ENCODE measurements around the gene ADGRF1. TPM values are rescaled to one million over a fixed set of nuclear protein-coding genes. Genes with fewer than 3 reads are reported as not detected.

The ADGRF1 gene
- total RNA-seq, 1 donor from 2014 or later, result not detected

GRCh38 chr6:46954837-46955451 is 87.2 kb downstream of the ADGRF1 start:
- Mint-ChIP-seq H3K27me3 (ENCODE audit: unreplicated experiment) (peaks cover 12% of the 10 kb centered on the region), H3K27ac (ENCODE audit: unreplicated experiment) (no peak overlapping the region), H3K9me3 (ENCODE audit: unreplicated experiment) (no peaks in the 10 kb centered on the region), H3K4me3 (ENCODE audit: unreplicated experiment) (no peak overlapping the region), H3K36me3 (ENCODE audit: unreplicated experiment) (no peaks in the 10 kb centered on the region), H3K4me1 (ENCODE audit: unreplicated experiment) (no peaks in the 10 kb centered on the region)
- TF ChIP-seq CTCF (IDR thresholded peaks at IDR 0.05), result no peak
- no peak for DNase-seq (ENCODE audit: extremely low spot score, unreplicated experiment)

- Mint-ChIP-seq H3K4me1 (ENCODE audit: unreplicated experiment) (no peaks in the 10 kb centered on the region), H3K9me3 (ENCODE audit: unreplicated experiment) (no peaks in the 10 kb centered on the region), H3K36me3 (ENCODE audit: unreplicated experiment) (no peaks in the 10 kb centered on the region), H3K27ac (ENCODE audit: unreplicated experiment) (no peak overlapping the region), H3K4me3 (ENCODE audit: unreplicated experiment) (no peak overlapping the region), H3K27me3 (ENCODE audit: unreplicated experiment) (peaks cover 16% of the 10 kb centered on the region)
- no peak for DNase-seq (ENCODE audit: extremely low spot score, unreplicated experiment)
- no peak for TF ChIP-seq CTCF (IDR thresholded peaks at IDR 0.05)
Observed at GRCh38 chr6:46953921-46954320, 88.2 kb downstream of the ADGRF1 start.

GRCh38 chr6:46949632-46950280 is 92.4 kb downstream of the ADGRF1 start:
- Mint-ChIP-seq H3K4me1 (ENCODE audit: unreplicated experiment) (no peaks in the 10 kb centered on the region), H3K4me3 (ENCODE audit: unreplicated experiment) (no peak overlapping the region), H3K9me3 (ENCODE audit: unreplicated experiment) (no peaks in the 10 kb centered on the region), H3K27me3 (ENCODE audit: unreplicated experiment) (peaks cover 11% of the 10 kb centered on the region), H3K36me3 (ENCODE audit: unreplicated experiment) (no peaks in the 10 kb centered on the region), H3K27ac (ENCODE audit: unreplicated experiment) (no peak overlapping the region)
- TF ChIP-seq CTCF (IDR thresholded peaks at IDR 0.05), result no peak
- no peak for DNase-seq (ENCODE audit: extremely low spot score, unreplicated experiment)

GRCh38 chr6:46948699-46949098 is 93.4 kb downstream of the ADGRF1 start:
- peaks cover 11% of the 10 kb centered on the region for H3K27me3 Mint-ChIP-seq (ENCODE audit: unreplicated experiment)
- H3K9me3 Mint-ChIP-seq (ENCODE audit: unreplicated experiment), result no peaks in the 10 kb centered on the region
- no peak for DNase-seq (ENCODE audit: extremely low spot score, unreplicated experiment)
- no peaks in the 10 kb centered on the region for H3K4me1 Mint-ChIP-seq (ENCODE audit: unreplicated experiment)
- no peak overlapping the region for H3K27ac Mint-ChIP-seq (ENCODE audit: unreplicated experiment)
- H3K4me3 Mint-ChIP-seq (ENCODE audit: unreplicated experiment), result no peak overlapping the region
- no peaks in the 10 kb centered on the region for H3K36me3 Mint-ChIP-seq (ENCODE audit: unreplicated experiment)
- TF ChIP-seq CTCF (IDR thresholded peaks at IDR 0.05), result no peak

Other genes with a start within 250 kb of the ADGRF1 start
- not detected in 2 replicates for gene MEP1A, start 248.9 kb downstream of the ADGRF1 start, total RNA-seq
- not detected in 2 replicates for gene ADGRF5, start 120.4 kb downstream of the ADGRF1 start, total RNA-seq